Measurements from ENCODE around the gene KCNQ1. TPM values are rescaled to one million over a fixed set of nuclear protein-coding genes. Genes with fewer than 3 reads are reported as not detected.

KCNQ1 gene
- total RNA-seq, 1 experiment from 2014 or later: 2.3 TPM

DNA sequence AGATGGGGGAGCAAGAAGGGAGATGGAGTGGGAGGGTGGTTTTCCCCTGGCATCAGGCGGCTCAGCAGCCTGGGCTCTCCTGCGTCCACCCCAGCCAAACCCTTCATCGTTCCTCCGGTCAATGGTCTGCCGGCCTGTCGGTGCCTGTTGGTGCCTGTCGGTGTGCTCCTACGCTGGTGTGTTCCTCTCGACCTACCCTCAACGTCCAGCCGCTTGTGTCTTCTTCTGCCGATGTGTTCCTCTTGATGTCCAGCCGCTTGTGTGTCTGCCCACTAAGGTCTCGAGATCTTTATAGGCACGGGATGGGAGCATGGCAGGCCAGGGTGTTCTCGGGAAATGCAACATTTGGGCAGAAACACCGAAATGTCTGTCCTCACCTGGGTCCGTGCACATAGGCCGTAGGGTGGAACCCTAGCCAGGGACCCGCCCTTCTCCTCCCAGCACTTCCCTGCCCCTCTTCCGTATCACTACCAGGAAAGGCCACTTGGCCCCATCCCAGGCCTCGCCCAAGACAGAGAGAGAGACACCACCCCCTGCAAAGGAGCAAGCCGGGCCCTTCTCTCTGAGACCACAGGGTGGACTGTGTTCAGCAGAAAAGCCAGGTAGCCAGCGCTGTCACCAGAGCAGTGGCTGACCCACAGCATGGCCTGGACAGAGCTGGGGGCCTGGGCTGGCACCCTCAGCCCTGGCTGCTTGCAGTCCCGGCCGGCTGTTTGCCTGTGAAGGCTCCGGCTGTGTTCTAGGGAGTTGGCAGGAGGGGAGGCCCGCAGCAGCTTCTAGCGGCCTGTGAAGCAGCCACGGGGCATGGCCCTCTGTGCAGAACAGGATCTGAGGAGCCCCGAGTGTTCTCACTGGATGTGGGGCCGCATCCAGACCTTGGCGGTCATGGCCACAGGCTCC, 316.6 kb downstream of the KCNQ1 start:
- H2BK20ac ChIP-seq (ENCODE audit: low read depth, low read length, poor library complexity, severe bottlenecking): no peak overlapping the region
- no peak overlapping the region for H3K18ac ChIP-seq (ENCODE audit: insufficient read length, low read depth, low read length)
- H3T11ph ChIP-seq (ENCODE audit: low read length): no peak overlapping the region
- no peak overlapping the region for H2BK15ac ChIP-seq (ENCODE audit: low read depth, low read length)
- no peaks in the 10 kb centered on the region for H3K79me1 ChIP-seq (ENCODE audit: insufficient read depth, low read depth, low read length, poor library complexity, severe bottlenecking)
- no CpG with 5 or more reads among the region's 33 CpGs for WGBS (ENCODE audit: extremely low coverage, insufficient read length, low lambda C conversion rate)
- no peak overlapping the region for H4K91ac ChIP-seq (ENCODE audit: insufficient read length, low read depth, low read length)
- H3K9me3 ChIP-seq (ENCODE audit: control insufficient read depth, low read depth, low read length): no peaks in the 10 kb centered on the region
- Mint-ChIP-seq H3K4me3 (no peak overlapping the region), H3K27me3 (ENCODE audit: low read depth) (peaks cover 86% of the 10 kb centered on the region), H3K36me3 (ENCODE audit: insufficient read depth in 1 of 3, low read depth in 3 of 3) (peaks cover 0 to 2% (median 2%) of the 10 kb centered on the region in 3 experiments; a peak in 3 of 7 replicates), H3K4me1 (no peaks in the 10 kb centered on the region), H3K27ac (no peak overlapping the region), H3K9me3 (peaks cover 6 to 8% of the 10 kb centered on the region in 2 experiments; a peak in 4 of 5 replicates)
- no peak overlapping the region for H3K4ac ChIP-seq (ENCODE audit: low read depth, low read length)
- no peak overlapping the region for H4K8ac ChIP-seq (replicated peaks; ENCODE audit: insufficient read length, low read depth, low read length)
- no peaks in the 10 kb centered on the region for H3K23me2 ChIP-seq (ENCODE audit: insufficient read length, low read depth, low read length, poor library complexity, severe bottlenecking)
- H3K27me3 ChIP-seq (ENCODE audit: insufficient read depth, low read length): peaks cover 6% of the 10 kb centered on the region; the same call in 1 of the 2 replicates
- H2BK120ac ChIP-seq (ENCODE audit: low read depth, low read length, poor library complexity, severe bottlenecking): no peak overlapping the region
- no peak overlapping the region for H3K14ac ChIP-seq (ENCODE audit: insufficient read depth, low read length)
- H3K23ac ChIP-seq (ENCODE audit: insufficient read length, low read depth, low read length): no peak overlapping the region
- no peak overlapping the region for H3K9ac ChIP-seq (ENCODE audit: extremely low read depth, insufficient read length, low read length)
- no peaks in the 10 kb centered on the region for H3K79me2 ChIP-seq (ENCODE audit: insufficient read depth, low read length)
- TF ChIP-seq, protein P1, sequence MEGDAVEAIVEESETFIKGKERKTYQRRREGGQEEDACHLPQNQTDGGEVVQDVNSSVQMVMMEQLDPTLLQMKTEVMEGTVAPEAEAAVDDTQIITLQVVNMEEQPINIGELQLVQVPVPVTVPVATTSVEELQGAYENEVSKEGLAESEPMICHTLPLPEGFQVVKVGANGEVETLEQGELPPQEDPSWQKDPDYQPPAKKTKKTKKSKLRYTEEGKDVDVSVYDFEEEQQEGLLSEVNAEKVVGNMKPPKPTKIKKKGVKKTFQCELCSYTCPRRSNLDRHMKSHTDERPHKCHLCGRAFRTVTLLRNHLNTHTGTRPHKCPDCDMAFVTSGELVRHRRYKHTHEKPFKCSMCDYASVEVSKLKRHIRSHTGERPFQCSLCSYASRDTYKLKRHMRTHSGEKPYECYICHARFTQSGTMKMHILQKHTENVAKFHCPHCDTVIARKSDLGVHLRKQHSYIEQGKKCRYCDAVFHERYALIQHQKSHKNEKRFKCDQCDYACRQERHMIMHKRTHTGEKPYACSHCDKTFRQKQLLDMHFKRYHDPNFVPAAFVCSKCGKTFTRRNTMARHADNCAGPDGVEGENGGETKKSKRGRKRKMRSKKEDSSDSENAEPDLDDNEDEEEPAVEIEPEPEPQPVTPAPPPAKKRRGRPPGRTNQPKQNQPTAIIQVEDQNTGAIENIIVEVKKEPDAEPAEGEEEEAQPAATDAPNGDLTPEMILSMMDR (conservative IDR thresholded peaks at IDR 0.05): no peak
- H4K5ac ChIP-seq (ENCODE audit: insufficient read length, low read depth, low read length): no peak overlapping the region
- no peaks in the 10 kb centered on the region for H4K20me1 ChIP-seq (ENCODE audit: control insufficient read depth, insufficient read depth, insufficient read length)
- no peak overlapping the region for H2BK5ac ChIP-seq (ENCODE audit: insufficient read length, low read length)
- H2AFZ ChIP-seq (ENCODE audit: low read length): no peak overlapping the region
- H3K4me2 ChIP-seq (ENCODE audit: insufficient read depth, insufficient read length, low read length): no peak overlapping the region
- no peak overlapping the region for H3K56ac ChIP-seq (ENCODE audit: insufficient read length, low read depth, low read length)
- no peak overlapping the region for H2AK5ac ChIP-seq (ENCODE audit: insufficient read length, low read length)
- H3K4me1 ChIP-seq (ENCODE audit: insufficient read depth, low read length): no peaks in the 10 kb centered on the region
- no peak overlapping the region for H2BK12ac ChIP-seq (ENCODE audit: insufficient read length, low read depth, low read length)
- DNase-seq: peak; percentile 17
- no peak overlapping the region for H3K27ac ChIP-seq (ENCODE audit: insufficient read length, low read depth, low read length)

Data from H9 (cell line).